CD4-positive, alpha-beta T cell treated with Interleukin-17A for 4 hours (primary cell): ENCODE data around the gene SLIT1.

Experiments used
- DNase-seq: peaks from one replicate; pipeline ENCODE4 v3.0.0-alpha.2; 2020; ENCODE audit warnings: mixed read lengths

Gene SLIT1

GRCh38 chr10:97169911-97170693 lies 15.7 kb downstream of the SLIT1 start:
- no peak for DNase-seq

DNA sequence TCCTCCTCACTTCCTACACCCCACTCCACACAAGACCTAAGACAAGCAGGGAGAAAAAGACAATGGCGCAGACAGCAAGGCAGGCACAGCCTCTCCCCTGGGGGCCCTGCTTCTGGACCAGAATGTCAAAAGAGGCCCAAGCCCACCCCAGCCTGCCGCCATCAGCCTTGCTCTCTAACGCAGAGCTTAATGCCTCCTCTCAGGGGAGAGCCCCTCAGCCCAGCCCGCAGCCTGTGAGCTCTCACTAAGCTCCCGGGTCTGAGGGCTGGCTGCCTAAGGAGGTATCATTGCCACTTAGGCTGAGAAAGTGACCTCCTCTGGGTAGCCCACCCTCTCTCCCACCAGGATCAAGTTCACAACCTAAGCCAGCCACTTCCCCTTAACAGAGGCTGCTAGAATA lies 16.7 kb downstream of the SLIT1 start:
- DNase-seq: no peak

DNA sequence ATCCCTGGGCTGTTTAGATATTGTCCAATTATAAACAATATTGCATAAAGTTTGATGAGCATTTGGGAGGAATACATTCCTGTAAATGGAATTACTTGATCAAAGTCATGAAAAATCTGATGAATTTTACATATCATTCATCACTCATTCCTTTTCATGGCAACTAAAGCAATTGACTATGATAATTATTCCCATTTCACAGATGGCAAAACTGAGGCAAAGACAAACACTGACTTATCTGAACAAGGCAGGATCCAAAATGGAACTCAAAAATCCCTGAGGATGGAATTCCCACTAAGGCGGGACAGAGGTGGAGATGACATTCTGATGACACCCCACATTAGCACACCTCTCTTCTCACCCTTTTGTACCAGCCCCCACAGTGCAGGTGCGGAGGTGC lies 17.1 kb downstream of the SLIT1 start:
- DNase-seq: no peak

GRCh38 chr10:97165499-97165898 lies 20.3 kb downstream of the SLIT1 start:
- DNase-seq: no peak

- DNase-seq: no peak
Measured at GRCh38 chr10:97163781-97164501, 21.8 kb downstream of the SLIT1 start.

GRCh38 chr10:97163181-97163580 lies 22.6 kb downstream of the SLIT1 start:
- DNase-seq: no peak

- DNase-seq: no peak
Measured at GRCh38 chr10:97159646-97160305, 26.0 kb downstream of the SLIT1 start.

- no peak for DNase-seq
Measured at GRCh38 chr10:97157578-97158095, 28.1 kb downstream of the SLIT1 start.

DNA sequence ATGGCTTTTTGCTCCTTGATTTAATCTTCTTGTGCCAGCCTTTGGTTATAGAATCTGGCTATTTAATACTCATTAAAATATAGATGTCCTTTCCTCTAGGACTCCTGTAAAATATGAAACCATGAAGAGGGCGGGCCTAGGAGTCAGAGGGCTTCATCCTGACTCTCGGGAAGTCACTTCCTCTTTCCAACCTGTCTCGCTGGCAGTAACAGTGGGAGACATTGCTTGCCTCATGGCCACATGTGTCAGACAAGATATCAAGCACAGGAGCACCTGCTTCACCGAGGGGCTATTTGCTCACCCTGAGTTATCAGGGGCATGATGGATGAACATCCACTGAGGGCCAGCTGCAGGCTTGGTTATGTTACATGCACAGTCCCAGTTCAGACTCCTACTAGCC lies 31.0 kb downstream of the SLIT1 start:
- DNase-seq: no peak

GRCh38 chr10:97154162-97154561 lies 31.6 kb downstream of the SLIT1 start:
- DNase-seq: no peak

DNA sequence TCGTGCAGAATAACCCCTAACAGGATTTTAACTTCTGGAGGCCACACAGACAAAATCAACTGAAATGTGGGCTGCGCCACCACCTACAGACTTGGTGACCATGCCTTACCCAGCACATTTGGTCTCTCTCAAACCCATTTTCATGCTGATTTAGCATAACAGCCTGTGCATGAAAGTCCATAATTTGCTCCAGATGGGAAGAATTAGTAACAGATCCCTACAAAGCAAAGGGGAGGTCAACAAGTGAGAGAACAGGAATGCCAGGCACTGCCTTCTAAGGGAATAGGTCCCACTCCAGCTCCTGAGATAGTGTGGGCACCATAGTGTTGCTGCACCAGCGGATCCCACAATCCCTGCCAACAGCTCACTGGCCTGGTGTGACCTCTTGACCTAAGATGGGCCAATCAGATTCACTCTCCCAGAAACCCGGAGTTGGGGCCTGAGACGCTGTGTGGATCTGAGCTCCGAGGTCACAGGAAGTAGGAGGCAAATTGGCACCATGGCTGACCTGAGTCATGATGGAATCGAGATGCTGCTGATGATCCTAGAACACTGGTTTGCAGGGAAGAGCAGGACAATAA lies 32.4 kb downstream of the SLIT1 start:
- no peak for DNase-seq

- no peak for DNase-seq
Measured at GRCh38 chr10:97151307-97151914, 34.3 kb downstream of the SLIT1 start.

- no peak for DNase-seq
Measured at GRCh38 chr10:97150616-97151015, 35.1 kb downstream of the SLIT1 start.

GRCh38 chr10:97150013-97150595 lies 35.7 kb downstream of the SLIT1 start:
- no peak for DNase-seq

DNA sequence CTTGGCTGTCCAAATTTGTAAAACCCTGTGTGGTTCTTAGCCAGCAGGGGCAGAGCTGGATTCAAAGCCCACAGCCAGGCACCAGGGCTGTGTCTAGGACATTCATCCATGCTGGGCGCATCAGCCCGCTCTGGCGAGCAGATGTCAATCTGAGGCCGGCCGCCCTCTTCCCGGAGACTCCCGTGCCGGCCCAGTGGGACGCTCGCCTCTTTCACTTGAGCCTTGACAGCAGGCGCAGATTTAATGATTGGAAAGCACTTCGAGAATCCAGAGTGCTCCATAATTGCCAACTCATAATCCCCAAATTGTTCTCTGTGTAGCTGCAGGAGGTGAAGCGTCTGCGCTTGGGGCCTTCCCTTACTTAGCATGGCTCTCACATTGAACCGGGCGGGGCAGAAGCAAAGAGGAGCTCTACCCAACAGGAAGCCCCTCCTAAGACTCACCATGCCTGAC lies 36.7 kb downstream of the SLIT1 start:
- no peak for DNase-seq

GRCh38 chr10:97144297-97144696 lies 41.5 kb downstream of the SLIT1 start:
- no peak for DNase-seq

DNA sequence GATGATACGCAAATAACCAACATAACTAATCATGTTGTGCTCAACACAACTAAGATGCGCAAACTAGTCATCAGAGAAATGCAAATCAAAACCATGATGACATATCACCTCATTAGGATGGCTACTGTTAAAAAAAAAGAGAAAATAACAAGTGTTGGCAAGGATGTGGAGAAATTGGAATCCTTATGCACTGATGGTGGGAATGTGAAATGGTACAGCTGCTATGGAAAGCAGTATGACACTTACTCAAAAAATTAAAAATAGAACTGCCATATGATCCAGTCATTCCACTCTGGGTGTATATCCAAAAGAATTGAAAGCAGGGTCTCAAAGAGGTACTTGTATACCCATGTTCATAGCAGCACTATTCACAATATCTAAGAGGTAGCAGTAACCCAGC lies 42.9 kb downstream of the SLIT1 start:
- no peak for DNase-seq

DNA sequence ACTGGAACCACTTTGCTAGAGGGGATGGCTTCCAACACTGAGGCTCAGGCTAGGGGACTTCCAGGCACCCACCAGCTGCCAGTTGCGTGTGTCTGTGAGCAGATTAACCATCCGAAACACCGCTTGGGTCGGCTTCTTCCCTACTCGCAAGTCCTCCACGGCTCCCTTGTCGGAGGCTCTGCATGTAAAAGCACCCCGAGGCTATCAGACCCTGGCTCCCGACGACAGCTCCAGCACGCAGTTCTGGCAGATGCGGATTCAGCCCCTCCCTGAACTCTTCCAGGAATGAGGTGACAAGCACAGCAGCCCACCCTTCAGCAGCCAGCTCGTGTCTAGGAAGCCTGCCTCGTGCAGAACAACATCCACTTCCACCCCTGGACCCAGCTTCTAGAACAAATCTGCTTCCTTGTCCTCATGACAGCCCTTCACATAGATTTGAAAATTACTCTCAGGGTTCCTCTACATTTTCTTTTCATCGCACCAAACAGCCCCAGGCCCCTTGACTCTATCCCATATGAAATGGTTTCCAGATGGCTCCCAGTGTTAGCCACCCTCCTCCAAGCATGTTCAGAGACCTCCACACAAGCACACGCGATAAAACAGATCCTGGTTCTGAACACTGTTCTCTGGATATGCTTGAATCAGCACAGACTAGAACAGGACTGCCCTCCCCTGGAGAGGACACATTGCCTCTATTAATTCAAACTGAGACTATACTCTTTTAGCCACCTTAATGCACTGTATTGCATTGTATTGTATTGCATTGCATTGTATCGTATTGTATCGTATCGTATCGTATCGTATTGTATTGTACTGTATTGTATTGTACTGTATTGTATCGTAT lies 44.6 kb downstream of the SLIT1 start:
- no peak for DNase-seq

- no peak for DNase-seq
Measured at GRCh38 chr10:97140049-97140846, 45.5 kb downstream of the SLIT1 start.

GRCh38 chr10:97139651-97140048 lies 46.1 kb downstream of the SLIT1 start:
- no peak for DNase-seq

GRCh38 chr10:97138846-97139245 lies 46.9 kb downstream of the SLIT1 start:
- DNase-seq: no peak
